Measurements from ENCODE around the gene DOCK11. TPM values are rescaled to one million over a fixed set of nuclear protein-coding genes. Genes with fewer than 3 reads are reported as not detected.
"Not testable (repeated sequence)": the region's sequence is repeated elsewhere in the genome, so short reads cannot be mapped to it uniquely, and the experiment has no call there.

DOCK11 gene
- total RNA-seq, 1 experiment from 2014 or later: 2.2 TPM

DNA sequence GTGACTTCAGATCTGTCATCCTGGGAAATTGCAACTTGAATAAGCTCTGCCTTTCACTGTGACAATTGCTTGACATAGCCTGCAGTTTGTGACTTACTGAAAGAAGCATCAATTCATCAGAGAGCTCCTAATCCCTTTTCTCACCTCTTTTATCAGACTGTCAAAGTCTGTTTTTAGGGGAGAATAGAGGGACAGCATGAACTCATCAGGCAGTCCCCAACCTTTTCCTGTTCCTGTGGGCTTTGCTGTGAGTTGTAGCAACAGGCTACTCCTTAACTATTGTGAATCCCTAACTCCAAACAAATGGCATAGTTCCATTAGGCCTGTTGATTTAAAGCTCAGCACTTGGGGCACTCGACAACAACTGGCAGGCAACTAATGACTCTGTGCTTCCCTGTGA is 64.9 kb downstream of the DOCK11 start:
- Histone ChIP-seq H3K4me3 (ENCODE audit: insufficient read depth, low read depth, low read length) (no peak overlapping the region), H3K27me3 (ENCODE audit: control insufficient read depth, insufficient read depth, low read length) (no peaks in the 10 kb centered on the region), H3K36me3 (replicated peaks; ENCODE audit: control insufficient read depth, insufficient read depth, low read length) (no peaks in the 10 kb centered on the region)
- peak; percentile 25 for DNase-seq

DNA sequence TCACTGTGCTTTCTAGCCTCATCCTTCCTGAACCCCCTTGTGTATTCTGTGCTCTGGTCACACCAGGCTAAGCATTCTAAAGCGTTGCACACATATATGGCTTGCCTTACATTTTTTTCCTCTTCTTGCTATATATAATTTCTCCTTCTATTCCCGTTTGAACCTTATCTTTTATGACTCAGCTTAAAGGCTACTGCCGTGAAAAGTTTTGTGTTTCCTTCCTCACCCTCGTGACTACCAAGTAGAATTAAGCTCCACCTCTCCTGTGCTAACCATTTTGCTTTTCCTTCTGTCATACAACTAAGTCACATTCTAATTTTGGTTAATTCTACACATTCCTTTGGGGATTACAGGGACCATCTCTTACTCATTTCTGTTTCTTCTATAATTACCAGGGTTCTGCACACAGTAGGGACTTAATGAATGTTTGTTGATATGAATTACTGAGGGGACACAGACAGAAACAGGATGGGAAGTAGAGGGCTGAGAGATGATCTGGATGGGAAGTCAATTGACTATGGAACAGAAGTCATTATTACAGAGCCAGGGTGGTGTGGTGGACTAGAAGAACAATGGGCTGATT is 67.1 kb downstream of the DOCK11 start:
- Histone ChIP-seq H3K36me3 (replicated peaks; ENCODE audit: control insufficient read depth, insufficient read depth, low read length) (no peaks in the 10 kb centered on the region), H3K4me3 (ENCODE audit: insufficient read depth, low read depth, low read length) (no peak overlapping the region), H3K27me3 (ENCODE audit: control insufficient read depth, insufficient read depth, low read length) (no peaks in the 10 kb centered on the region)
- DNase-seq: no peak

DNA sequence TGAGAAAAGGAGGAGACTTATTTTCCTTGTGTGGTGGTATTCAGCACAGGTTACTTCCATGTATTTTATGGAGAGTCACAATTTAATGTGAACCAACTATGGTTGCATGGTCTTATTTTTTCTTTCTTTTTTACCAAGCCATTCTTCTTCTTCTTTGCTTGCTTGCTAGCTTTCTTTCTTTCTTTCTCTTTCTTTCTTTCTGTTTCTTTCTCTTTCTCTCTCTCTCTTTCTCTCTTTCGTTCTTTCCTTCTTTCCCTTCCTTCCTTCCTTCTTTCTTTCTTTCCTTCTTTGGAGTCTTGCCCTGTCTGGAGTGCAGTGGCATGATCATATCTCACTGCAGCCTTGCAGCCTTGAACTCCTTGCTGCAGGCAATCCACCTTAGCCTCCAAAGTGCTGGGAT is 68.9 kb downstream of the DOCK11 start:
- no peak for DNase-seq
- Histone ChIP-seq H3K36me3 (replicated peaks; ENCODE audit: control insufficient read depth, insufficient read depth, low read length) (no peaks in the 10 kb centered on the region), H3K4me3 (ENCODE audit: insufficient read depth, low read depth, low read length) (no peak overlapping the region), H3K27me3 (ENCODE audit: control insufficient read depth, insufficient read depth, low read length) (no peaks in the 10 kb centered on the region)

DNA sequence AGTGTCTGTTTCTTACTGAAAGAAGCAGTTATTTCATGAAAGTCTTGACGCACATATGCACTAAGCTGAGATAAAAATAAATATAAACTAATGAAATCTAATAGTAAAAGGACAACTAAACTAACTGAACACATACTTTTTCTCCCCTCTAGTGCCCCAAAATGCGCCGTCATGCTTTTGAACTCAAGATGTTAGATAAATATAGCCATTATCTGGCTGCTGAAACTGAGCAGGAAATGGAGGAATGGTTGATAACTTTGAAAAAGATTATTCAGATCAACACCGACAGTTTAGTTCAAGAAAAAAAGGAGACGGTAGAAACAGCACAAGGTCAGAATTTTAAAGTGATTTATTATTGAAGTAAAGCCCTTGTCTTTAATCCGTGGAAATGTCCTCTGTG is 70.2 kb downstream of the DOCK11 start:
- Histone ChIP-seq H3K36me3 (replicated peaks; ENCODE audit: control insufficient read depth, insufficient read depth, low read length) (no peaks in the 10 kb centered on the region), H3K4me3 (ENCODE audit: insufficient read depth, low read depth, low read length) (no peak overlapping the region), H3K27me3 (ENCODE audit: control insufficient read depth, insufficient read depth, low read length) (no peaks in the 10 kb centered on the region)
- no peak for DNase-seq

GRCh38 chrX:118566359-118566758 is 70.7 kb downstream of the DOCK11 start:
- DNase-seq: no peak
- no peak overlapping the region for H3K4me3 ChIP-seq (ENCODE audit: insufficient read depth, low read depth, low read length)
- H3K36me3 ChIP-seq (replicated peaks; ENCODE audit: control insufficient read depth, insufficient read depth, low read length): no peaks in the 10 kb centered on the region
- H3K27me3 ChIP-seq (ENCODE audit: control insufficient read depth, insufficient read depth, low read length): no peaks in the 10 kb centered on the region

DNA sequence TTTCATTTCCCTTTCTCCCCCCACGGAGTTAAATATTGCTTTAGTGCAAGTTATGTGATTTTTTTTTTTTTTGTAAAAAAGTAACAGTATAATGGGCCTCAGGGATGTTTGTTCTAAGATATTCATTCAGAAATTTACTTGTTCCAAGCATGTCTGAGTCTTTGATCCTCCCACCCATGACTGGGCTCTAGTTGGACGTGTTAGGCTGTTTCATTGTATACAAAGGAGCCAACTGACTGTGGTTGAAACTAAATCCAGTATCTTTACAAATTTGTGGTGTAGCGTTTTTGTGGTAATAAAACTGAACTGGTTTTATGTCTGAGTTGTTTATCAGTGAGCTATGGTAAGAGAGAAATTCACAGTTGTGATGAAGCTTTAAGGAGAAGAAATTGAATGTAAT is 74.1 kb downstream of the DOCK11 start:
- H3K4me3 ChIP-seq (ENCODE audit: insufficient read depth, low read depth, low read length): no peak overlapping the region
- no peaks in the 10 kb centered on the region; the same call in 1 of the 2 replicates for H3K27me3 ChIP-seq (ENCODE audit: control insufficient read depth, insufficient read depth, low read length)
- DNase-seq: no peak
- no peaks in the 10 kb centered on the region for H3K36me3 ChIP-seq (replicated peaks; ENCODE audit: control insufficient read depth, insufficient read depth, low read length)

- DNase-seq: no peak
- Histone ChIP-seq H3K36me3 (replicated peaks; ENCODE audit: control insufficient read depth, insufficient read depth, low read length) (no peaks in the 10 kb centered on the region), H3K27me3 (ENCODE audit: control insufficient read depth, insufficient read depth, low read length) (no peaks in the 10 kb centered on the region; the same call in 1 of the 2 replicates), H3K4me3 (ENCODE audit: insufficient read depth, low read depth, low read length) (no peak overlapping the region)
These were observed 74.6 kb downstream of the DOCK11 start for GRCh38 chrX:118570209-118570608.

DNA sequence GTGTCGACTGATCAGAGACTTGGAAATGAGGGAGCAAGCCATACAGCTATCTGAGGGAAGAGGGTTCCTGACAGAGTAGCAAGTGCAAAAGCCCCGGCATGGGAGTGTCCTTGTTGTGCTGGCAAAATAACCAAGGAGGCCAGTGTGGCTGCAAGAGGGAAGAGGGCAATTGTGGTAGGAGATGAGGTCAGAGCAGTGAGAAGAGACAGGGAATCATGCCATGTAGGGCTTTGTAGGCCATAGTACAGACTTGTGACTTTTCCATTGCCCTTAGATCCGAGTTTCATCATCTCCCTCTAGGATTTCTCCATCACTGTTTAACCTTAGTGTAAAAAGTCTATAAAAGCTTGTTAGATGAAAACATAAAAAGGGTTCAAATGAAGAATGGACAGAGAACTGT is 76.2 kb downstream of the DOCK11 start:
- H3K27me3 ChIP-seq (ENCODE audit: control insufficient read depth, insufficient read depth, low read length): no peaks in the 10 kb centered on the region; the same call in 1 of the 2 replicates
- DNase-seq: no peak

GRCh38 chrX:118574666-118575065 is 79.1 kb downstream of the DOCK11 start:
- H3K36me3 ChIP-seq (replicated peaks; ENCODE audit: control insufficient read depth, insufficient read depth, low read length): no peaks in the 10 kb centered on the region
- DNase-seq: no peak
- H3K4me3 ChIP-seq (ENCODE audit: insufficient read depth, low read depth, low read length): no peak overlapping the region
- H3K27me3 ChIP-seq (ENCODE audit: control insufficient read depth, insufficient read depth, low read length): no peaks in the 10 kb centered on the region; the same call in 1 of the 2 replicates

More for the DNA sequence above, 76.2 kb downstream of the DOCK11 start:
- H3K36me3 ChIP-seq (replicated peaks; ENCODE audit: control insufficient read depth, insufficient read depth, low read length): no peaks in the 10 kb centered on the region
- no peak overlapping the region for H3K4me3 ChIP-seq (ENCODE audit: insufficient read depth, low read depth, low read length)

DNA sequence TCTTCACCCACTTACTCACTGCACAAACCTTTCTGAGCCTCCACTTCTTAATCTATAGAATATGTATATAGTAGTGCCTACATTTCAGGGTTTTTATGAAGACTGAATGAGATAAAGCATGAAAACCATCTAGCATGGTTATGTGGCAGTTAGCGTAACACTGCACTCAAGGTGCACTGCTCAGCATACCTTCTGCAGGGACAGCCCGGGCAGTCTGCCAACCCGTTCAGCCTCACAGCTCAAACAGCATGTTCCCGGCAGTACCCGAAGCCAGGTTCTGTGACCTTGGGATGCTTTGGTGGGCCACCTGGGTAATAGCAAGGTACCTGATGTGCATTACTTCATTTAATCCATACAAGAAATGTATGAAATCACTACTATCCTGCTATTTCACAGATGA is 81.4 kb downstream of the DOCK11 start:
- Histone ChIP-seq H3K27me3 (ENCODE audit: control insufficient read depth, insufficient read depth, low read length) (no peaks in the 10 kb centered on the region), H3K4me3 (ENCODE audit: insufficient read depth, low read depth, low read length) (no peak overlapping the region), H3K36me3 (replicated peaks; ENCODE audit: control insufficient read depth, insufficient read depth, low read length) (no peaks in the 10 kb centered on the region)
- no peak for DNase-seq

- H3K36me3 ChIP-seq (replicated peaks; ENCODE audit: control insufficient read depth, insufficient read depth, low read length): no peaks in the 10 kb centered on the region
- H3K27me3 ChIP-seq (ENCODE audit: control insufficient read depth, insufficient read depth, low read length): no peaks in the 10 kb centered on the region
- H3K4me3 ChIP-seq (ENCODE audit: insufficient read depth, low read depth, low read length): no peak overlapping the region
- no peak for DNase-seq
These were observed 83.8 kb downstream of the DOCK11 start for GRCh38 chrX:118579417-118579816.

DNA sequence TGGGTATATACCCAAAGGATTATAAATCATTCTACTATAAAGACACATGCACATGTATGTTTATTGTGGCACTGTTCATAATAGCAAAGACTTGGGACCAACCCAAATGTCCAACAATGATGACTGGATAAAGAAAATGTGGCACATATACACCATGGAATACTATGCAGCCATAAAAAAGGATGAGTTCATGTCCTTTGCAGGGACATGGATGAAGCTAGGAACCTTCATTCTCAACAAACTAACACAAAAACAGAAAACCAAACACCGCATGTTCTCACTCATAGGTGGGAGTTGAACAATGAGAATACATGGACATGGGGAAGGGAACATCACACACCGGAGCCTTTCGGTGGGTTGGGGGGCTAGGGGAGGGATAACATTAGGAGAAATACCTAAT is 87.3 kb downstream of the DOCK11 start:
- not testable (repeated sequence) for H3K36me3 ChIP-seq (replicated peaks; ENCODE audit: control insufficient read depth, insufficient read depth, low read length); H3K27me3 ChIP-seq (ENCODE audit: control insufficient read depth, insufficient read depth, low read length); DNase-seq; H3K4me3 ChIP-seq (ENCODE audit: insufficient read depth, low read depth, low read length)

- Histone ChIP-seq H3K36me3 (replicated peaks; ENCODE audit: control insufficient read depth, insufficient read depth, low read length) (no peaks in the 10 kb centered on the region), H3K27me3 (ENCODE audit: control insufficient read depth, insufficient read depth, low read length) (no peaks in the 10 kb centered on the region; the same call in 1 of the 2 replicates), H3K4me3 (ENCODE audit: insufficient read depth, low read depth, low read length) (no peak overlapping the region)
- no peak for DNase-seq
These were observed 88.2 kb downstream of the DOCK11 start for GRCh38 chrX:118583781-118584180.

GRCh38 chrX:118585296-118585695 is 89.7 kb downstream of the DOCK11 start:
- no peak for DNase-seq
- H3K27me3 ChIP-seq (ENCODE audit: control insufficient read depth, insufficient read depth, low read length): no peaks in the 10 kb centered on the region; the same call in 1 of the 2 replicates
- H3K36me3 ChIP-seq (replicated peaks; ENCODE audit: control insufficient read depth, insufficient read depth, low read length): no peaks in the 10 kb centered on the region
- no peak overlapping the region for H3K4me3 ChIP-seq (ENCODE audit: insufficient read depth, low read depth, low read length)

DNA sequence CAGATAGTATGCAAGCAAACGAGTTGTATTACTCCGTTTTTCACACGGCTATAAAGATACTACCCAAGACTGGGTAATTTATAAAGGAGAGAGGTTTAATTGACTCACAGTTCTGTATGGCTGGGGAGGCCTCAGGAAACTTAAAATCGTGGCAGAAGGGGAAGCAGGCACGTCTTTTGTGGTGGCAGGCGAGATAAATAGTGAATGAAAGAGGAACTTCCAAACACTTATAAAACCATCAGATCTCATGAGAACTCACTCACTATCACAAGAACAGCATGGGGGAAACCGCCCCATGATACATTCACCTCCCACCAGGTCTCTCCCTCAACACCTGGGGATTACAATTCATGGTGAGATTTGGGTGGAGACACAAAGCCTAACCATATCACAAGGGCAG is 90.6 kb downstream of the DOCK11 start:
- H3K4me3 ChIP-seq (ENCODE audit: insufficient read depth, low read depth, low read length); H3K36me3 ChIP-seq (replicated peaks; ENCODE audit: control insufficient read depth, insufficient read depth, low read length); H3K27me3 ChIP-seq (ENCODE audit: control insufficient read depth, insufficient read depth, low read length); DNase-seq: not testable (repeated sequence)

DNA sequence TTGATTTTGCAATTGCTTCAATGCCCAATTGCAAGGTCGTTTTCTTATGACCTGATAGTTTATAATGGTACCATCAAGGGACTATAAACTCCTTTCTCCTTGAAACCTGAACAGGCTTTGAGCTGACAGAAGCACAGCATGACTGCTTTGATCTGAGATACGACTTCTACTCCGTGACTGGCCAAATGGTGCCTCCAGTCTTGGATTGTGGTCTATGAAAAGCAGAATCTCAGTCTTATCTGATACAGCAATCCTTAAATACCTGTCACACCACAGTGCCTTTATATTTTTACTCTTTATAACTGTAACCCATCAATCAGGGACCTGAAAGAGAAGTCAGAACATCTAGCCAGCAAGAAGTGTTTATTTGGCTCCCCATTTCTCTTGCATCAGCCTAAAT is 93.1 kb downstream of the DOCK11 start:
- no peak overlapping the region for H3K4me3 ChIP-seq (ENCODE audit: insufficient read depth, low read depth, low read length)
- H3K27me3 ChIP-seq (ENCODE audit: control insufficient read depth, insufficient read depth, low read length): no peaks in the 10 kb centered on the region; the same call in 1 of the 2 replicates
- no peak for DNase-seq
- no peaks in the 10 kb centered on the region for H3K36me3 ChIP-seq (replicated peaks; ENCODE audit: control insufficient read depth, insufficient read depth, low read length)

Measured in H7 (cell line).